NCI-H1930 (cell line): ENCODE results near the gene CWC22.
A peak's percentile ranks its signal among the peaks of the same experiment; 100 is the strongest.
"Not testable (repeated sequence)": the region's sequence is repeated elsewhere in the genome, so short reads cannot be mapped to it uniquely, and the experiment has no call there.

Experiments
- DNase-seq, 2 experiments: peaks; one replicate each; lab custom pipeline; 2025; lab: John Stamatoyannopoulos, UW

Gene CWC22

DNA sequence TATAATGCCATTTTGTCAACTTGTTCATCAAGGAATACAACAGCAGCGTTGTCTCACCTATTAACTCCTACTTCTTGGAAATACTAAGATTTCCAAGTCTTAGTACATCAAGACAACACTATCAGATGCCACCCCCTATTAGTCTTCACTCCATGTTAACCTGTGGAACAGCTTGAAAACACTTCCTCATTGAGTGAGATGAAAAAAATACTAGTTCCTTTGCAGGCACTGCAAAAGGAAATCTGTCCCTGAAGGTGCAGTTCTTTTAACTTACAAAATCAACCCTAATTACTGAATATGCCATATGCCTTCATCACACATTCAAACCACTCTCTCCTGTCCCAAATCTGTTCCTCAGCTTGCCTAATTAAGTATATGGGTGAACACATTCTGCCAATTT lies 4.0 kb downstream of the CWC22 start:
- no peak for DNase-seq

- DNase-seq, result no peak
Observed at GRCh38 chr2:180002198-180002770, 4.8 kb downstream of the CWC22 start.

- DNase-seq, result no peak
Observed at GRCh38 chr2:180001726-180002125, 5.4 kb downstream of the CWC22 start.

DNA sequence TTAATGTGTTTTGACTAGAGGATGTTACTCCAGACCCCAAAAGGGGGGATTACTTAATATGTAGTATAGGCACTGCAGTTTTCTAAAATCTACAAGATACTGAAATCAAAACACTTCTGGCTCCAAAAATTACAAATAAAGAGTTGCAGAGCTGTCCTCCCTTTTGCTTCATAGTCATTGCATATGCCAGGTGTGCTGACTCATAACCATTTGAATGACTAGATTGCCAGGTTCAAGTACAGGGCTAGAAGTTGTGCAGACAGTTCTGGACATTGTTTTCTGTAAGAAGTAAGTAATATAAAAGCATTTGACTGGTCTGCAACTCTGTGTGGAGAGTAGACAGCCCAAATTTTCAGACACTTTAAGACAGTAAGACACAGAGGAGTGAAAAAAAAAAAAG lies 6.7 kb downstream of the CWC22 start:
- DNase-seq, result no peak

- DNase-seq, result no peak
Observed at GRCh38 chr2:179999000-179999399, 8.1 kb downstream of the CWC22 start.

GRCh38 chr2:179995741-179996515 lies 11.2 kb downstream of the CWC22 start:
- DNase-seq, result no peak

DNA sequence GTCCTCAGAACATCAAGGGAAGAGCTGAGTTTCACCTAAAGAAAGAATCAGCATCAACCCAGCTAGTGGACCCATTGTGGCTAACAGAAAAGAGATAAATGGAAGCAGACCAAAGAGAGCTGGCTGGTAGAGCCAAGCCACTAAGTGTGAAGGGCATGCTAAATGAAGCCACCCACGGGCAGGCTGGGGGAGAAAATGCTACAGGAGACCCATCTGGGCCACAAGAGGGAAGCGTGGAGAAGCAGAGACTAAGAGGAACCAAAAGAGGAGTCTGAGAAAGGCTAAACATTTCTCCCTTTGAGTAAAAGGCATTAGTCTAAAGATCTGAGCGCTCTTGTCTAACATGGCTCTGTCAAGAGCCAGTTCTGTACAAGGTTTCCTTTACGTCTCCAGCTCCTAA lies 15.8 kb downstream of the CWC22 start:
- no peak for DNase-seq

DNA sequence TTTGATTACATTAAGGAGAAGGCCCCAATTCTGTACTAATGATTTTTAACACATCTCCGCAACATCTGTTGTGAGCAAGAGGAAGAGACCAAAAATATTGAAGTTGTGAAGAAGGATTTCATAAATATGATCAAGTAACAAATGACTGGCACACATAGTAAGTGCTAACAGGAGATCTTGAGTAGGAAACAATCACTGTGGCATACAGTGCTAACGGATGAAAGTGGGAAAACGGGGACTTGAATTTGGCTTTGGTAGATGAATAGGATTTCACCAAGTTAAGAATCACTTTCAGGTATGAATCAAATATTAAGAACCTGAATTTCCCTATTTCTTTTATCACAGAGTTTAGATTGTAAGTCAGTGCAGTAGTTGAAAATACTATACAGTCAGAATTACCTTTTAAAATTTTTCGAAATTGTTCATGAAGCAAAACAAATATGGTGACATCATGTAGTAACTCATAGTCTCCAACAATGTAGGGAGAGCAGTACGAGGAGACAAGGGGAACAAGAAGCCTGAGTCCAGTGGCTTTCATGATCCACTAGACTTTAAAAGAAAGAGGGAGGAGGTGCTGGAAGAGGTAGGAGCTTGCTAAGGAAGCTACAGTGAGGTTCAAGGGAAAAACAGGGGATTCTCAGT lies 16.3 kb downstream of the CWC22 start:
- no peak for DNase-seq

- no peak for DNase-seq
Observed at GRCh38 chr2:179987916-179988315, 19.2 kb downstream of the CWC22 start.

- DNase-seq, result no peak
Observed at GRCh38 chr2:179985163-179985820, 21.8 kb downstream of the CWC22 start.

DNA sequence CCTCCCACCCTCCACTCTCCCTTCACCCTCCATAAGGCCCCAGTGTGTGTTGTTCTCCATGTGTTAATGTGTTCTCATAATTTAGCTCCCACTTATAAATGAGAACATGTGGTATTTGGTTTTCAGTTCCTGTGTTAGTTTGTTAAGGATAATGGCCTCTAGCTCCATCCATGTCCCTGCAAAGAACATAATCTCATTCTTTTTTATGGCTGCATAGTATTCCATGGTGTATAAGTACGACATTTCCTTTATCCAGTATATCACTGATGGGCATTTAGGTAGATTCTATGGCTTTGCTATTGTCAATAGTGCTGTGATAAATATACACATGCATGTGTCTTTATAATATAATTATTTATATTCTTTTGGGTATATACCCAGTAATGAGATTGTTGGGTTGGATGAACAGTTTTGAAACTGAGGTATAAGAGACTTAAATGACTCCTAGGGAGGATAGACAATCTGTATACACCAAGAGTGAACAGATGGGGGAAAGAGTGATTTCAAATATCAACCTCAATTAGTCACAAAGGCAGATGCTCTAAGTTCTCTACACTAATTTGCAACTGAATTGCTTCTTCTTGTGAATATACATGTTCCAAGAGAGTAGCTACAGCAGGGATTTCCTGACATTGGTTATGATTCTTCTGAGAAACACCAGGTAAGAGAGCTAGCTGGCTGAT lies 23.7 kb downstream of the CWC22 start:
- DNase-seq, result no peak

GRCh38 chr2:179981085-179981484 lies 26.0 kb downstream of the CWC22 start:
- DNase-seq, result no peak

DNA sequence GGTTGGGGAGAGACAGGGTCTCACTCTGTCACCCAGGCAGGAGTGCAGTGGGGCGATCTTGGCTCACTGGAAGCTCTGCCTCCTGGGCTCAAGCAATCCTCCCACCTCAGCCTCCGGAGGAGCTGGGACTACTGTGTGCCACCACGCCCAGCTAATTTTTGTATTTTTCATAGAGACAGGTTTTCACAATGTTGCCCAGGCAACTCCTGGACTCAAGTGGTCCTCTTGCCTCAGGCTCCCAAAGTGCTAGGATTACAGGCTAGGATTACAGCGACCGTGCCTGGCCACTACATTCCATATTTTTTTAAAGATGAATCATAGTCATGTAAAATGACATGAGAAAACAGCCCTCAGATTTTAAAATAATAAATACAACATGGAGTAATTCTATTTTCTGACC lies 32.3 kb downstream of the CWC22 start:
- no peak for DNase-seq

- DNase-seq, result no peak
Observed at GRCh38 chr2:179966778-179967394, 40.2 kb downstream of the CWC22 start.

- no peak for DNase-seq
Observed at GRCh38 chr2:179965291-179966258, 41.5 kb downstream of the CWC22 start.

DNA sequence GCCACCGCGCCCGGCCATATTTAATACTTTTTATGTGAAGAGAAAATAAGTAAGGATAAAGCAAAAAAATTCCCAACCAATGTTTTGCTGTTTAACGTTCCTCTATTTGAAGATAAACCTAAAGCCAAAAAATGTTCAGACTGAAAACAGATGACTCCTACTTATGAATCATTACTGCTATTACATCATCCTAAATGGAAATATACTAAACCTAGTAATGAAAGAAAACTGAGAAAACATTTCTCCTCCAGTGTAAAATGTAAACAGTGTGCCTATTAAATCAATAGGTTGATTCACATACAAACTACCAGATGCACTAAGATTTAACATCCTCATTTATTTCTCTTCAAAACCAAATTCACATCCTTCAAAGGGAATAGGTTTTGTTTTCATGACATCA lies 43.5 kb downstream of the CWC22 start:
- DNase-seq, result no peak

DNA sequence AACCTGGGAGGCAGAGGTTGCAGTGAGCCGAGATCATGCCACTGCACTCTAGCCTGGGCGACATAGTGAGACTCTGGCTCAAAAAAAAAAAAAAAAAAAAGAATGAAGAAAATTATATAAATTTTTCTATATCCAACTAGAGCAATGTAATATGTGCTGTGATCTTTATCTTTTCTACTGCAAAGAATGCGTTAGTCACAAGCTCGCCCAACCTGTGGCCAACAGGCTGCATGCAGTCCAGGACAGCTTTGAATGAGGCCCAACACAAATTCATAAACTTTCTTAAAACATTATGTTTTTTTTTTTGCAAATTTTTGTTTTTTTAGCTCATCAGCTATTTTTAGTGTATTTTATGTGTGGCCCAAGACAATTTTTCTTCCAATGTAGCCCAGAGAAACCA lies 48.8 kb downstream of the CWC22 start:
- not testable (repeated sequence) for DNase-seq

- peak in 1 of 2 experiments; percentile 5 for DNase-seq
Observed at GRCh38 chr2:179954026-179954425, 53.1 kb downstream of the CWC22 start.

- DNase-seq, result no peak
Observed at GRCh38 chr2:179953359-179953758, 53.7 kb downstream of the CWC22 start.

DNA sequence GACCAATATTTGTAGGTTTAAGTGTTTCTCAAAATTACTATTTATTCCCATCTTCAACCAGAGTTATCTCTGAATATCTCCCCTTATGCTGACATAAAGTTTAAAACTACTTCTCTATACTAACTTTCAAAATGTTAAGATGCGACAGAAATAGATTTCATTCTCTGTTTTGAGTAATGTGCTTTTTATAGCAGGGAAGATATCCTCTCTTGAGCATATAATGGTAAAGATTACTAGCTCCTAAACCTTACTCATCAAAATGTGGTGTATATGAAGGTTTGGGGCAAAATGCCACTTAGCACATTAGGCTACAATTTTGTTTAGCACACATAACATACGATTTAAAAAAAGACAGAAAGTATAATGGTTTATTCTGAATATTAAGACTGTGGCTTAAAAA lies 54.4 kb downstream of the CWC22 start:
- no peak for DNase-seq

GRCh38 chr2:179951680-179952079 lies 55.4 kb downstream of the CWC22 start:
- no peak for DNase-seq
